ENCODE measurements around the gene FLII. TPM values are rescaled to one million over a fixed set of nuclear protein-coding genes. Genes with fewer than 3 reads are reported as not detected.

FLII gene
- total RNA-seq, 1 donor from 2014 or later, result 183 TPM

DNA sequence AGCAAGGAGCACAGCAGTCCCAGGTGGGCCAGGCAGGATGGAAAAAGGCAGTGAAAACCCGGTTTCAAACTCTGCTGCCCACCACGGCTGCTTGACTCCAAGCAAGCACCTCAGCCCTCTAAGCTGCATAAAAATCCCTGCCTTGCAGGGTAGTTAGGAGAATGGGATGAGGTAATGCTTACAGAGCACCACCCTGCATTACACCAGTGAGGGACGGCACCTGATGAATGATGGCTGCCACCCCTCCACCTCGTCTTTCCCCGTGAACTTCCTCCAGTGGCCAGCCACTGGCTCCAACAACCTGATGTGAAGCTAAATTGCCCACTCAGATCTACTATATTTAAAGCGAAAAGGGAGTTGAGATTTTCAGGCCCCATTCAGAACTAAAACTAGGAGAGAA, 23.2 kb upstream of the FLII start:
- H3K9me3 Mint-ChIP-seq, result no peaks in the 10 kb centered on the region
- no peak overlapping the region for H3K4me3 Mint-ChIP-seq
- no peaks in the 10 kb centered on the region for H3K27me3 Mint-ChIP-seq (ENCODE audit: low read depth)
- H3K36me3 Mint-ChIP-seq (ENCODE audit: low read depth), result peaks cover 9% of the 10 kb centered on the region
- TF ChIP-seq CTCF (conservative IDR thresholded peaks at IDR 0.05), result no peak
- no peaks in the 10 kb centered on the region for H3K4me1 Mint-ChIP-seq
- no peak for DNase-seq (ENCODE audit: low read depth, low spot score)
- no peak overlapping the region for H3K27ac Mint-ChIP-seq (ENCODE audit: unreplicated experiment)

GRCh38 chr17:18280766-18281371, 22.3 kb upstream of the FLII start:
- Mint-ChIP-seq H3K9me3 (no peaks in the 10 kb centered on the region), H3K4me1 (no peaks in the 10 kb centered on the region), H3K36me3 (ENCODE audit: low read depth) (peaks cover 9% of the 10 kb centered on the region), H3K27ac (ENCODE audit: unreplicated experiment) (no peak overlapping the region), H3K27me3 (ENCODE audit: low read depth) (no peaks in the 10 kb centered on the region), H3K4me3 (no peak overlapping the region)
- DNase-seq (ENCODE audit: low read depth, low spot score), result no peak
- TF ChIP-seq CTCF (conservative IDR thresholded peaks at IDR 0.05), result no peak

- Mint-ChIP-seq H3K9me3 (no peaks in the 10 kb centered on the region), H3K4me1 (no peaks in the 10 kb centered on the region), H3K27ac (ENCODE audit: unreplicated experiment) (no peak overlapping the region), H3K27me3 (ENCODE audit: low read depth) (no peaks in the 10 kb centered on the region), H3K36me3 (ENCODE audit: low read depth) (peaks cover 5% of the 10 kb centered on the region), H3K4me3 (no peak overlapping the region)
- no peak for DNase-seq (ENCODE audit: low read depth, low spot score)
- TF ChIP-seq CTCF (conservative IDR thresholded peaks at IDR 0.05), result no peak
These were observed 21.7 kb upstream of the FLII start for GRCh38 chr17:18280249-18280648.

- no peaks in the 10 kb centered on the region for H3K9me3 Mint-ChIP-seq
- no peak for TF ChIP-seq CTCF (conservative IDR thresholded peaks at IDR 0.05)
- DNase-seq (ENCODE audit: low read depth, low spot score), result no peak
- H3K27me3 Mint-ChIP-seq (ENCODE audit: low read depth), result no peaks in the 10 kb centered on the region
- no peak overlapping the region for H3K4me3 Mint-ChIP-seq
- H3K4me1 Mint-ChIP-seq, result no peaks in the 10 kb centered on the region
- no peaks in the 10 kb centered on the region for H3K36me3 Mint-ChIP-seq (ENCODE audit: low read depth)
- no peak overlapping the region for H3K27ac Mint-ChIP-seq (ENCODE audit: unreplicated experiment)
These were observed 20.3 kb upstream of the FLII start for GRCh38 chr17:18278867-18279266.

DNA sequence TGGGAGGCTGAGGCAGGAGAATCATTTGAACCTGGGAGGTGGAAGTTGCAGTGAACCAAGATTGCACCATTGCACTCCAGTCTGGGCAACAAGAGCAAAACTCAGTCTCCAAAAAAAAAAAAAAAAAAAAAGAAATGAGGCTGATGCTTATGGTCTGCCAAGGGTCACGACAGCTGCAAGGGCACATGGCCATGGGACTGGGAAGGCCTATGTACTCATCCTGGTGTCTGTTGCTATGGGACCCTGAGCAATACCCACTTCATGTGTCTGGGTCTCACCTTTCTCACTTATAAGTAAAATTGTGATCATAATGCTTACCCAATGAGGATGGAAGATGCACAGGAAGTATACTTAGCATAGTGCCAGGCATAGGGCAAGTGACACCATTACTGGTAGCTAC, 18.5 kb upstream of the FLII start:
- no peaks in the 10 kb centered on the region for H3K27me3 Mint-ChIP-seq (ENCODE audit: low read depth)
- H3K9me3 Mint-ChIP-seq, result no peaks in the 10 kb centered on the region
- H3K4me3 Mint-ChIP-seq, result no peak overlapping the region
- H3K4me1 Mint-ChIP-seq, result no peaks in the 10 kb centered on the region
- TF ChIP-seq CTCF (conservative IDR thresholded peaks at IDR 0.05), result no peak
- peaks cover 5% of the 10 kb centered on the region for H3K36me3 Mint-ChIP-seq (ENCODE audit: low read depth)
- no peak overlapping the region for H3K27ac Mint-ChIP-seq (ENCODE audit: unreplicated experiment)
- no peak for DNase-seq (ENCODE audit: low read depth, low spot score)
